Gastrocnemius medialis (tissue), 4 donors: Measurements from ENCODE around the gene ADAMTSL1. TPM values are rescaled to one million over a fixed set of nuclear protein-coding genes. Genes with fewer than 3 reads are reported as not detected.

ENCODE experiments used
- ATAC-seq, 2 donors: fragments of 150-250 bp; one replicate each; pipeline ENCODE4 v1.9.1; 2016
- DNase-seq, 2 donors: peaks; one replicate each; pipeline ENCODE4 v3.0.0-alpha.2; 2019
- H3K27ac ChIP-seq, 4 donors: fragments of 200-600 bp; sonication (generic); 1 replicate in 1 of 4; 2 replicates in 3 of 4; pipeline ENCODE4 v1.5.1; 2016 to 2018; ENCODE audit warnings: mild to moderate bottlenecking in 2 of 4, moderate library complexity in 1 of 4
- H3K27me3 ChIP-seq, 3 donors: fragments of 200-600 bp; sonication (generic) in 2 of 3; 1 replicate in 1 of 3; 2 replicates in 2 of 3; pipeline versions ENCODE4 v1.5.1 to v1.6.0; 2016 to 2019; ENCODE audit warnings: mild to moderate bottlenecking in 1 of 3, moderate library complexity in 1 of 3
- H3K36me3 ChIP-seq, 2 donors: fragments of 200-600 bp; sonication (generic) in 1 of 2; one replicate each; pipeline ENCODE4 v1.5.1; 2017 to 2018
- H3K4me1 ChIP-seq, 2 donors: fragments of 200-600 bp; sonication (generic) in 1 of 2; one replicate each; pipeline ENCODE4 v1.5.1; 2016 to 2017; ENCODE audit warnings: mild to moderate bottlenecking in 2 of 2
- H3K4me3 ChIP-seq, 4 donors: fragments of 200-600 bp; sonication (generic) in 3 of 4; 1 replicate in 1 of 4; 2 replicates in 3 of 4; pipeline ENCODE4 v1.5.1; 2016 to 2019; ENCODE audit warnings: mild to moderate bottlenecking in 2 of 4
- H3K9me3 ChIP-seq, 3 donors: fragments of 200-600 bp; sonication (generic) in 2 of 3; 1 replicate in 1 of 3; 2 replicates in 2 of 3; pipeline ENCODE4 v1.5.1; 2016 to 2019
- POLR2A ChIP-seq, 2 donors: fragments of 450-650 bp; IDR thresholded peaks; one replicate each; pipeline ENCODE4 v1.6.1; 2017; ENCODE audit warnings: antibody characterized with exemption in 2 of 2, mild to moderate bottlenecking in 2 of 2, moderate library complexity in 2 of 2
- in situ Hi-C, 4 donors: fragments of 200-750 bp; cut with MboI; loops; one replicate each; pipeline versions ENCODE4 v1.15.0 to v1.8.0; 2017; ENCODE audit warnings: low sequenced_read_pairs in 4 of 4
- intact Hi-C: fragments of 100-400 bp; cut with DNase I; formaldehyde crosslinking; loops from one replicate; pipeline ENCODE4 v1.15.1; 2023; ENCODE audit warnings: low total_unique reads
- total RNA-seq, 4 donors: library from RNA; depleted of rRNA; stranded (reverse); fragments of >200 nt; gene quantifications; one replicate each; pipeline versions ENCODE4 v1.1.0 to v1.2.3, GENCODE V29; 2016
- TF ChIP-seq, protein P1 (sequence below), 5 experiments: fragments of 450-650 bp in 3 of 5; fragments of 200-600 bp in 2 of 5; sonication (generic) in 2 of 5; IDR thresholded peaks in 4 of 5; conservative IDR thresholded peaks in 1 of 5; 1 replicate in 4 of 5; 2 replicates in 1 of 5; pipeline ENCODE4 v1.5.1; 2016 to 2019; ENCODE audit warnings: antibody characterized with exemption in 5 of 5, mild to moderate bottlenecking in 3 of 5, moderate library complexity in 3 of 5

Gene ADAMTSL1
- total RNA-seq, 4 donors from 2014 or later, result 0.05 to 0.58 (median 0.28) TPM

DNA sequence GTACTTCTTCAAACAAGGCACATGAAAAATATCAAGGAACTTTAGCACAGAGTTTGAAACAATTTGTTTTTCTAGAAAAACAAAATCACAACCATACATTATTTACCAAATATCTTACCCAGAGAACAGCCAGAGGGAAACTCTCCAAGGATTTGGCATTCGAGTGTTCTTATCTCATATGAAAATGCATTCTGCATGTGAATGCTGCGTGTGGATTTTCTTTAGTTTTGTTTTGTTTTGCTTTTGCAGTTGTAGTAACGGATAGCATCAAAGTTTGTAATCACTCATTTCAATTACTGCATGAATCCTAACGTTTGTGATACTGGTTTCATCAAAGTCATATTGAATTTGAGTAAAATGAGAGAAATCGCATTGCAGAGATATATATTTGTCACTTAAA lies 28.0 kb downstream of the ADAMTSL1 start:
- Histone ChIP-seq H3K27ac (no peak overlapping the region), H3K36me3 (no peaks in the 10 kb centered on the region), H3K27me3 (no peaks in the 10 kb centered on the region), H3K9me3 (no peaks in the 10 kb centered on the region), H3K4me1 (no peaks in the 10 kb centered on the region), H3K4me3 (no peak overlapping the region)
- DNase-seq, result no peak
- no peak for ATAC-seq
- in situ Hi-C loops, result loop anchor here in 1 of 4 donors (25.0 kb wide), 1 partner anchor 90 kb away; no protein-coding TSS in a partner anchor
- no peak for TF ChIP-seq POLR2A (IDR thresholded peaks at IDR 0.05)
- TF ChIP-seq, protein P1, sequence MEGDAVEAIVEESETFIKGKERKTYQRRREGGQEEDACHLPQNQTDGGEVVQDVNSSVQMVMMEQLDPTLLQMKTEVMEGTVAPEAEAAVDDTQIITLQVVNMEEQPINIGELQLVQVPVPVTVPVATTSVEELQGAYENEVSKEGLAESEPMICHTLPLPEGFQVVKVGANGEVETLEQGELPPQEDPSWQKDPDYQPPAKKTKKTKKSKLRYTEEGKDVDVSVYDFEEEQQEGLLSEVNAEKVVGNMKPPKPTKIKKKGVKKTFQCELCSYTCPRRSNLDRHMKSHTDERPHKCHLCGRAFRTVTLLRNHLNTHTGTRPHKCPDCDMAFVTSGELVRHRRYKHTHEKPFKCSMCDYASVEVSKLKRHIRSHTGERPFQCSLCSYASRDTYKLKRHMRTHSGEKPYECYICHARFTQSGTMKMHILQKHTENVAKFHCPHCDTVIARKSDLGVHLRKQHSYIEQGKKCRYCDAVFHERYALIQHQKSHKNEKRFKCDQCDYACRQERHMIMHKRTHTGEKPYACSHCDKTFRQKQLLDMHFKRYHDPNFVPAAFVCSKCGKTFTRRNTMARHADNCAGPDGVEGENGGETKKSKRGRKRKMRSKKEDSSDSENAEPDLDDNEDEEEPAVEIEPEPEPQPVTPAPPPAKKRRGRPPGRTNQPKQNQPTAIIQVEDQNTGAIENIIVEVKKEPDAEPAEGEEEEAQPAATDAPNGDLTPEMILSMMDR (IDR thresholded peaks at IDR 0.05 in 4 of 5, conservative IDR thresholded peaks at IDR 0.05 in 1 of 5), result no peak
- intact Hi-C loops, result no loop called here

DNA sequence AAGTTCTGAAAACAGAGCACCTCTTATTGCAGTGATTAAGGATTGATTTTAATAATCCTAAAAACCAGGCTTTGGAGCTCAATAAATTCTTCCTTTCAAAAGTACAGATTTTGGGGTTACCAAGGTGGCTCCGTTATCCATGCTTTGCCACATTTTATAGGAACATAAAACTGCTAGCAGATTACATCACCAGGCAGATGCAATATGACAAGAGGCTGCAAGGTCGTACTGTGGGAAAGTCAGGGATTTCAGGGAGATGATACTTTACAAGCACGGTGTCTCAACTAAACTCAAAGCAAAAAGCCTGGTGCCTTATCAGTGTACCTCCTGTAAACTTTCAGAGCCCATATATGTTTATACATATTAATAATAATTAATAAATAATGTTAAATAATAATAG lies 28.6 kb downstream of the ADAMTSL1 start:
- Histone ChIP-seq H3K27ac (no peak overlapping the region), H3K36me3 (no peaks in the 10 kb centered on the region), H3K27me3 (no peaks in the 10 kb centered on the region), H3K4me1 (no peaks in the 10 kb centered on the region), H3K9me3 (no peaks in the 10 kb centered on the region), H3K4me3 (no peak overlapping the region)
- TF ChIP-seq, protein P1 (IDR thresholded peaks at IDR 0.05 in 4 of 5, conservative IDR thresholded peaks at IDR 0.05 in 1 of 5), result no peak
- TF ChIP-seq POLR2A (IDR thresholded peaks at IDR 0.05), result no peak
- intact Hi-C loops (no loop called here), in situ Hi-C loops (loop anchor here in 1 of 4 donors (25.0 kb wide), 1 partner anchor 90 kb away; no protein-coding TSS in a partner anchor)
- ATAC-seq (no peak), DNase-seq (no peak)

DNA sequence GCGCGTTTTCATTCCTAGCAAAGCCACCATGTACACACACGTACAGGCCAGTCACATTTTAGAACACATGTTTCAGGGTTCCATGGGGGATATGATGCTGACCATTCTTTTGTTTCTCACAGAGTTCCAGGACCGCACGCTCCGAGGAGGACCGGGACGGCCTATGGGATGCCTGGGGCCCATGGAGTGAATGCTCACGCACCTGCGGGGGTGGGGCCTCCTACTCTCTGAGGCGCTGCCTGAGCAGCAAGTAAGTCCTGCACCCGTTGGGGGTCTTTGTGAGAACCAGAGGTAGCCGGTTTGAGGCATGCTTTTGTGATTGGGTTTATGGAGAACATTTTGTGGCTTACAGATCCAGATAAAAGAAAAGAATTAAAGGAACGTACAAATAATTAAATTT lies 30.8 kb downstream of the ADAMTSL1 start:
- no peak for DNase-seq
- no peak for TF ChIP-seq POLR2A (IDR thresholded peaks at IDR 0.05)
- TF ChIP-seq, protein P1 (IDR thresholded peaks at IDR 0.05 in 4 of 5, conservative IDR thresholded peaks at IDR 0.05 in 1 of 5), result no peak
- Histone ChIP-seq H3K27me3 (no peaks in the 10 kb centered on the region), H3K9me3 (no peaks in the 10 kb centered on the region), H3K4me1 (no peaks in the 10 kb centered on the region), H3K36me3 (no peaks in the 10 kb centered on the region), H3K4me3 (no peak overlapping the region), H3K27ac (no peak overlapping the region)
- ATAC-seq, result no peak
- intact Hi-C loops (no loop called here), in situ Hi-C loops (loop anchor here in 1 of 4 donors (25.0 kb wide), 1 partner anchor 92 kb away; no protein-coding TSS in a partner anchor)

DNA sequence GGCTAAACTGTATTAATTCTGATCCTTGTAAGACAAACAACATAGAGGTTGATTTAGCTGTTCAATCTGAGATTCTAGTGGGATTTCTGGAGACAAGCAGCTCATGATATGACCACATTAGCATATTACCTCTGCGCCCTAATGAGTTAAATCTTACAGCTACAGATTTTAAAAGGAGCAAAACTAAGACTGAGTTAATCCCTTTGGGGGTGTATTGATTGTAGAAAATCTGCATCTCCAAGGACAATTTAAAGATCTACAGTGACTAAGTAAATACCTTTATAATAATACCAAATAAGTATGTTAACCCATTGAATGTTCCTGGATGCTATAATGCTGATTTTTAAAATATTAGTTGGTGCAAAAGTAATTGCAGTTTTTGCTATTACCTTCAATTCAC lies 33.2 kb downstream of the ADAMTSL1 start:
- intact Hi-C loops, result no loop called here

More for the DNA sequence above, 33.2 kb downstream of the ADAMTSL1 start:
- H3K4me1 ChIP-seq, result no peaks in the 10 kb centered on the region
- TF ChIP-seq, protein P1 (IDR thresholded peaks at IDR 0.05 in 4 of 5, conservative IDR thresholded peaks at IDR 0.05 in 1 of 5), result no peak
- TF ChIP-seq POLR2A (IDR thresholded peaks at IDR 0.05), result no peak
- in situ Hi-C loops, result loop anchor here in 1 of 4 donors (25.0 kb wide), 1 partner anchor 95 kb away; no protein-coding TSS in a partner anchor
- no peak for ATAC-seq
- no peaks in the 10 kb centered on the region for H3K9me3 ChIP-seq
- H3K27ac ChIP-seq, result no peak overlapping the region
- H3K36me3 ChIP-seq, result no peaks in the 10 kb centered on the region
- DNase-seq, result no peak
- no peaks in the 10 kb centered on the region for H3K27me3 ChIP-seq
- H3K4me3 ChIP-seq, result no peak overlapping the region
